Natural killer cell (primary cell): ENCODE data around the gene ZNF81. TPM values are rescaled to one million over a fixed set of nuclear protein-coding genes. Genes with fewer than 3 reads are reported as not detected.

Experiments used
- ATAC-seq, 3 donors: fragments of 150-1000 bp in 2 of 3; fragments of 200-7000 bp in 1 of 3; cut with Tn5 transposase; 1 replicate in 1 of 3; 2 replicates in 2 of 3; pipeline ENCODE4 v1.10.0; 2021; ENCODE audit warnings: mild to moderate bottlenecking in 2 of 3, moderate library complexity in 2 of 3
- DNase-seq, 2 donors: peaks; one replicate each; pipeline versions ENCODE4 v3.0.0 to v3.0.0-alpha.2; 2013 to 2021; ENCODE audit warnings: mixed read lengths in 1 of 2
- H3K27ac ChIP-seq: one replicate; pipeline ENCODE4 v1.5.1; 2013; ENCODE audit warnings: mild to moderate bottlenecking, low read length
- H3K27me3 ChIP-seq: one replicate; pipeline ENCODE4 v1.6.1; 2013; ENCODE audit warnings: low read length; ENCODE audit not compliant: control insufficient read depth, insufficient read depth
- H3K36me3 ChIP-seq: one replicate; pipeline ENCODE4 v1.6.1; 2013; ENCODE audit warnings: low read length; ENCODE audit not compliant: control insufficient read depth, insufficient read depth
- H3K4me1 ChIP-seq: one replicate; pipeline ENCODE4 v1.6.1; 2013; ENCODE audit warnings: low read length; ENCODE audit not compliant: control insufficient read depth, insufficient read depth
- H3K4me3 ChIP-seq: one replicate; pipeline ENCODE4 v1.5.1; 2013; ENCODE audit warnings: low read length
- H3K9me3 ChIP-seq: one replicate; pipeline ENCODE4 v1.6.1; 2013; ENCODE audit warnings: low read length; ENCODE audit not compliant: control insufficient read depth, insufficient read depth
- H3K27ac Mint-ChIP-seq, 2 donors: one replicate each; pipeline ENCODE4 v1.8.0; 2022; ENCODE audit warnings: mild to moderate bottlenecking in 2 of 2, mixed read lengths in 2 of 2, moderate library complexity in 1 of 2
- H3K27me3 Mint-ChIP-seq, 2 donors: one replicate each; pipeline ENCODE4 v1.8.0; 2022; ENCODE audit warnings: low read depth in 2 of 2, mixed read lengths in 2 of 2
- H3K36me3 Mint-ChIP-seq: one replicate; pipeline ENCODE4 v1.8.0; 2022; ENCODE audit warnings: mixed read lengths
- H3K4me1 Mint-ChIP-seq, 2 donors: one replicate each; pipeline ENCODE4 v1.8.0; 2022; ENCODE audit warnings: mixed read lengths in 2 of 2
- H3K4me3 Mint-ChIP-seq: one replicate; pipeline ENCODE4 v1.8.0; 2022; ENCODE audit warnings: mild to moderate bottlenecking, moderate library complexity, mixed read lengths
- H3K9me3 Mint-ChIP-seq, 2 donors: one replicate each; pipeline ENCODE4 v1.8.0; 2022; ENCODE audit warnings: mixed read lengths in 2 of 2
- CTCF ChIP-seq: fragments of 200-600 bp; IDR thresholded peaks from one replicate; pipeline ENCODE4 v1.8.0; 2022; ENCODE audit warnings: antibody characterized with exemption
- WGBS: methylation state at CpG from one replicate; pipeline ENCODE4 v1.1.7; 2013; ENCODE audit warnings: missing lambda C conversion rate; ENCODE audit not compliant: insufficient coverage; 5-methylcytosine and 5-hydroxymethylcytosine counted together
- intact Hi-C: fragments of 100-400 bp; cut with micrococcal nuclease; formaldehyde crosslinking; loops from one replicate; pipeline ENCODE4 v1.14.2; 2022
- total RNA-seq, 4 donors: library from RNA; stranded (reverse); fragments of 120-200 nt in 1 of 4; gene quantifications; one replicate each; pipeline versions ENCODE4 v1.2.3 to v1.2.4, GENCODE V29; 2013 to 2022

The ZNF81 gene
- total RNA-seq, 3 donors from 2014 or later (not counting 1 experiment from before 2014, with no cell fraction given): 20.9 to 23.7 (median 21.2) TPM

GRCh38 chrX:47885501-47885900, 48.8 kb downstream of the ZNF81 start:
- Histone ChIP-seq H3K9me3 (no peaks in the 10 kb centered on the region), H3K27me3 (no peaks in the 10 kb centered on the region), H3K4me3 (no peak overlapping the region), H3K36me3 (peaks cover 11% of the 10 kb centered on the region), H3K27ac (no peak overlapping the region), H3K4me1 (no peaks in the 10 kb centered on the region)
- no peaks in the 10 kb centered on the region for H3K9me3 Mint-ChIP-seq
- peaks cover 0 to 8% of the 10 kb centered on the region in 2 donors for H3K4me1 Mint-ChIP-seq
- no peak overlapping the region for H3K4me3 Mint-ChIP-seq
- DNase-seq (no peak), ATAC-seq (no peak)
- TF ChIP-seq CTCF: no peak
- no CpG with 5 or more reads among the region's 3 CpGs for WGBS
- H3K27me3 Mint-ChIP-seq: no peaks in the 10 kb centered on the region
- H3K36me3 Mint-ChIP-seq: no peaks in the 10 kb centered on the region
- intact Hi-C loops: no loop called here
- no peak overlapping the region for H3K27ac Mint-ChIP-seq

- intact Hi-C loops: no loop called here
- H3K27ac ChIP-seq: no peak overlapping the region
- ATAC-seq: no peak
These were observed 61.3 kb downstream of the ZNF81 start for GRCh38 chrX:47898024-47898423.

GRCh38 chrX:47900833-47901232, 64.1 kb downstream of the ZNF81 start:
- H3K36me3 Mint-ChIP-seq: no peaks in the 10 kb centered on the region
- Histone ChIP-seq H3K4me3 (no peak overlapping the region), H3K27ac (no peak overlapping the region), H3K36me3 (peaks cover 4% of the 10 kb centered on the region), H3K4me1 (peaks cover 2% of the 10 kb centered on the region), H3K9me3 (no peaks in the 10 kb centered on the region), H3K27me3 (no peaks in the 10 kb centered on the region)
- intact Hi-C loops: no loop called here
- no peaks in the 10 kb centered on the region for H3K27me3 Mint-ChIP-seq
- no peak for TF ChIP-seq CTCF
- H3K9me3 Mint-ChIP-seq: no peaks in the 10 kb centered on the region
- H3K4me1 Mint-ChIP-seq: no peaks in the 10 kb centered on the region
- ATAC-seq (no peak), DNase-seq (no peak)
- 17% methylated on average over 1 of the region's 4 CpGs for WGBS
- H3K4me3 Mint-ChIP-seq: no peak overlapping the region
- H3K27ac Mint-ChIP-seq: no peak overlapping the region

More at GRCh38 chrX:47898024-47898423, 61.3 kb downstream of the ZNF81 start:
- Histone ChIP-seq H3K4me1 (peaks cover 2% of the 10 kb centered on the region), H3K4me3 (no peak overlapping the region), H3K9me3 (no peaks in the 10 kb centered on the region), H3K36me3 (peaks cover 7% of the 10 kb centered on the region), H3K27me3 (no peaks in the 10 kb centered on the region)
- no peak for TF ChIP-seq CTCF
- no peaks in the 10 kb centered on the region for H3K4me1 Mint-ChIP-seq
- no peak overlapping the region for H3K4me3 Mint-ChIP-seq
- no peaks in the 10 kb centered on the region for H3K27me3 Mint-ChIP-seq
- H3K27ac Mint-ChIP-seq: no peak overlapping the region
- no peak for DNase-seq
- H3K9me3 Mint-ChIP-seq: no peaks in the 10 kb centered on the region
- no peaks in the 10 kb centered on the region for H3K36me3 Mint-ChIP-seq

GRCh38 chrX:47902161-47902560, 65.5 kb downstream of the ZNF81 start:
- H3K36me3 Mint-ChIP-seq: no peaks in the 10 kb centered on the region
- Histone ChIP-seq H3K27me3 (no peaks in the 10 kb centered on the region), H3K4me3 (no peak overlapping the region), H3K27ac (no peak overlapping the region), H3K36me3 (no peaks in the 10 kb centered on the region), H3K9me3 (no peaks in the 10 kb centered on the region), H3K4me1 (peaks cover 2% of the 10 kb centered on the region)
- DNase-seq (no peak), ATAC-seq (no peak)
- no peaks in the 10 kb centered on the region for H3K9me3 Mint-ChIP-seq
- H3K4me3 Mint-ChIP-seq: no peak overlapping the region
- no peak overlapping the region for H3K27ac Mint-ChIP-seq
- no CpG with 5 or more reads among the region's 2 CpGs for WGBS
- TF ChIP-seq CTCF: no peak
- no peaks in the 10 kb centered on the region for H3K4me1 Mint-ChIP-seq
- intact Hi-C loops: no loop called here
- H3K27me3 Mint-ChIP-seq: no peaks in the 10 kb centered on the region
